ENCODE results near the gene RPL31.

RPL31 gene

DNA sequence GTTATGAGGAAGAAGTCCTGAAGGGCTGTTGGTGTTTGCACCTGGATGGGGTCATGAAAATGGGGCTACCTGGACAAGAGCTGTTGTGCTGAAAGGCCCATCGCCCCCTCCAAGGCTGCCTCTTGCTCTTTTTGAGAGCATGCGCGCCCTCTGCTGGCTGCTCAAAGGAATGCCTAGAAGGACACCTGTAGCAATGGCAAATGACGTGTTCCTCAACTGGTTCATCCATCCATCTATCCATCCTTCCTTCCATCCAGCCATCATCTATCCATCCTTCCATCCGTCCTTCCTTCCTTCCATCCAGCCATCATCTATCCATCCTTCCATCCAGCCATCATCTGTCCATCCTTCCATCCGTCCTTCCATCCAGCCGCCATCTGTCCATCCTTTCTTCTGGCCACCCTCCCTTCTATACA is 17.2 kb upstream of the RPL31 start:
- in situ Hi-C loops (cut with MboI; ENCODE audit: low pct_unique_long_range_greater_than_20kb, low sequenced_read_pairs, unreplicated experiment) = loop anchor here (5.0 kb wide), 1 partner anchor 373 kb away; no protein-coding TSS in a partner anchor
- peak; percentile 94 for TF ChIP-seq CTCF (IDR thresholded peaks at IDR 0.05; ENCODE audit: extremely low read depth, insufficient read depth, missing control alignments)
- peak; percentile 84 for DNase-seq (ENCODE audit: low spot score)

GRCh38 chr2:100986157-100986556 is 15.9 kb upstream of the RPL31 start:
- in situ Hi-C loops (cut with MboI; ENCODE audit: low pct_unique_long_range_greater_than_20kb, low sequenced_read_pairs, unreplicated experiment) = loop anchor here (5.0 kb wide), 1 partner anchor 374 kb away; no protein-coding TSS in a partner anchor
- no peak for TF ChIP-seq CTCF (IDR thresholded peaks at IDR 0.05; ENCODE audit: extremely low read depth, insufficient read depth, missing control alignments)
- DNase-seq (ENCODE audit: low spot score) = no peak

GRCh38 chr2:100987536-100987935 is 14.6 kb upstream of the RPL31 start:
- DNase-seq (ENCODE audit: low spot score) = no peak
- in situ Hi-C loops (cut with MboI; ENCODE audit: low pct_unique_long_range_greater_than_20kb, low sequenced_read_pairs, unreplicated experiment) = loop anchor here (5.0 kb wide), 1 partner anchor 375 kb away; no protein-coding TSS in a partner anchor
- TF ChIP-seq CTCF (IDR thresholded peaks at IDR 0.05; ENCODE audit: extremely low read depth, insufficient read depth, missing control alignments) = no peak

GRCh38 chr2:100987974-100988373 is 14.1 kb upstream of the RPL31 start:
- in situ Hi-C loops (cut with MboI; ENCODE audit: low pct_unique_long_range_greater_than_20kb, low sequenced_read_pairs, unreplicated experiment) = loop anchor here (5.0 kb wide), 1 partner anchor 376 kb away; no protein-coding TSS in a partner anchor
- DNase-seq (ENCODE audit: low spot score) = no peak
- no peak for TF ChIP-seq CTCF (IDR thresholded peaks at IDR 0.05; ENCODE audit: extremely low read depth, insufficient read depth, missing control alignments)

DNA sequence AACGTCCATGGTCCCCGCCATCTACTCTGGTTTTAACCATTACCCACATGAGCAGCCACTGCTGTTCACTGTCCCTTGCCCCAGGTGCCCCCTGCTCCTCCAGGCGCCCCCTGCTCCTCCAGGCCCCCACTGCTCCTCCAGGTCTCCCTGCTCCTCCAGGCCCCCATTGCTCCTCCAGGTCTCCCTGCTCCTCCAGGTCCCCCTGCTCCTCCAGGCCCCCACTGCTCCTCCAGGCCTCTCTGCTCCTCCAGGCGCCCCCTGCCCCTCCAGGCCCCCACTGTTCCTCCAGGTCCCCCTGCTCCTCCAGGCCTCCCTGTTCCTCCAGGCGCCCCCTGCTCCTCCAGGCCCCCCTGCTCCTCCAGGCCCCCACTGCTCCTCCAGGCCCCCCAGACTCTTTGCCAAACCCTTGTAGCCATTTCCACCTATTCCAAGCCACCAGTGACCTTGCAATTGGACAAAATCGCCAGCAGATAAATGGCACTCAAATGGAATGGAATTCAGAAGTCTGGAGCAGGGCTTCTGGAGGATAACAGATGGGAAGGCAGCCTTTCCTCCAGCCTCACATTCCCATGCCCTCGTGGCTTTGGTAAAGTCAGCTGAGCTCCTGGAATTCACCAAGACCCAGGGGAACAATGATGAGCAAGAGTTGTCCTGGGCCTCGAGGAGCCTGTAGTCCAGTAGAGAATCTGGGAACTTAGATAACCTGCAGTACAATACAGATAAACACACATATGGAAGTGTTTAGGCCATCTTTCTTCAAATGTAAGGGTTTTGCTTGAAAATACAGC is 13.3 kb upstream of the RPL31 start:
- in situ Hi-C loops (cut with MboI; ENCODE audit: low pct_unique_long_range_greater_than_20kb, low sequenced_read_pairs, unreplicated experiment) = loop anchor here (5.0 kb wide), 1 partner anchor 377 kb away; no protein-coding TSS in a partner anchor
- TF ChIP-seq CTCF (IDR thresholded peaks at IDR 0.05; ENCODE audit: extremely low read depth, insufficient read depth, missing control alignments) = no peak
- DNase-seq (ENCODE audit: low spot score) = no peak

DNA sequence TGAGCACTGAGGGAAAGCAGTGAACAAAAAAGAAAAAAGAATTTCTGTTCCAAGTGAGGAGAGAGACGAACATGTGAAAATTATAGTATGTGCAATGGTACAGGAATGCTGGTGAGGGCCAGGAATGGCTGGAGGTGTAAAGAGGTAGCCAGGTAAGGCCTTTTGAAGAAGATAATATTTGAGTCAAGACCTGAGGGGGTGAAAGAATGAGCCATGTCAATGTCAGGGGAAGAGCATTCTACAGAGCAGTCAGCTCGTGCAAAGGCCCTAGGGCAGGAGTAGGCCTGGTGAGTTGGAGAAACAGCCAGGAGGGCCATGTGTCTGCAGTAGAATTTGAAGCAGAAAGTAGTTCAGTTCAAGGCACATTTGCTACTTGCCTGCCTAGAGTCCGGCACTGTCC is 12.4 kb upstream of the RPL31 start:
- no peak for DNase-seq (ENCODE audit: low spot score)
- TF ChIP-seq CTCF (IDR thresholded peaks at IDR 0.05; ENCODE audit: extremely low read depth, insufficient read depth, missing control alignments) = no peak
- in situ Hi-C loops (cut with MboI; ENCODE audit: low pct_unique_long_range_greater_than_20kb, low sequenced_read_pairs, unreplicated experiment) = loop anchor here (5.0 kb wide), 1 partner anchor 377 kb away; no protein-coding TSS in a partner anchor

Data from GM13977 (cell line).